GM23338 (cell line): Measurements from ENCODE around the gene SPTA1.

Experiments
- EZH2 ChIP-seq: fragments of 200-600 bp; sonication (generic); IDR thresholded peaks from one replicate; pipeline ENCODE4 v1.8.0; 2017; ENCODE audit warnings: antibody characterized with exemption, mild to moderate bottlenecking, low read depth; ENCODE audit not compliant: unreplicated experiment
- REST ChIP-seq: IDR thresholded peaks from one replicate; pipeline ENCODE4 v1.6.1; 2018; ENCODE audit warnings: antibody characterized with exemption; ENCODE audit not compliant: unreplicated experiment

- TF ChIP-seq REST (no peak), EZH2 (no peak)
Observed at GRCh38 chr1:158638146-158638545, 48.4 kb downstream of the SPTA1 start.
